ENCODE data around the gene MYO9B.

GRCh38 chr19:17227798-17228367, 152.3 kb downstream of the MYO9B start:
- TF ChIP-seq CTCF (optimal IDR thresholded peaks at IDR 0.05 in 1 of 3, IDR thresholded peaks at IDR 0.05 in 1 of 3, conservative IDR thresholded peaks at IDR 0.05 in 1 of 3; ENCODE audit: extremely low read depth in 1 of 3, insufficient read depth in 2 of 3, low read length in 3 of 3) (no peak), EZH2 (IDR thresholded peaks at IDR 0.05; ENCODE audit: low read length) (no peak)
